ENCODE results near the gene NBPF6.
"Not testable (repeated sequence)": the region's sequence is repeated elsewhere in the genome, so short reads cannot be mapped to it uniquely, and the experiment has no call there.

- TF ChIP-seq, protein P1, sequence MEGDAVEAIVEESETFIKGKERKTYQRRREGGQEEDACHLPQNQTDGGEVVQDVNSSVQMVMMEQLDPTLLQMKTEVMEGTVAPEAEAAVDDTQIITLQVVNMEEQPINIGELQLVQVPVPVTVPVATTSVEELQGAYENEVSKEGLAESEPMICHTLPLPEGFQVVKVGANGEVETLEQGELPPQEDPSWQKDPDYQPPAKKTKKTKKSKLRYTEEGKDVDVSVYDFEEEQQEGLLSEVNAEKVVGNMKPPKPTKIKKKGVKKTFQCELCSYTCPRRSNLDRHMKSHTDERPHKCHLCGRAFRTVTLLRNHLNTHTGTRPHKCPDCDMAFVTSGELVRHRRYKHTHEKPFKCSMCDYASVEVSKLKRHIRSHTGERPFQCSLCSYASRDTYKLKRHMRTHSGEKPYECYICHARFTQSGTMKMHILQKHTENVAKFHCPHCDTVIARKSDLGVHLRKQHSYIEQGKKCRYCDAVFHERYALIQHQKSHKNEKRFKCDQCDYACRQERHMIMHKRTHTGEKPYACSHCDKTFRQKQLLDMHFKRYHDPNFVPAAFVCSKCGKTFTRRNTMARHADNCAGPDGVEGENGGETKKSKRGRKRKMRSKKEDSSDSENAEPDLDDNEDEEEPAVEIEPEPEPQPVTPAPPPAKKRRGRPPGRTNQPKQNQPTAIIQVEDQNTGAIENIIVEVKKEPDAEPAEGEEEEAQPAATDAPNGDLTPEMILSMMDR (IDR thresholded peaks at IDR 0.05), result not testable (repeated sequence)
- not testable (repeated sequence) for TF ChIP-seq POLR2AphosphoS5 (IDR thresholded peaks at IDR 0.05)
Measured at GRCh38 chr1:108426877-108427276, 23.3 kb upstream of the NBPF6 start.

All from stomach (tissue), 4 donors.